Measurements from ENCODE around the gene PIP4P1.

DNA sequence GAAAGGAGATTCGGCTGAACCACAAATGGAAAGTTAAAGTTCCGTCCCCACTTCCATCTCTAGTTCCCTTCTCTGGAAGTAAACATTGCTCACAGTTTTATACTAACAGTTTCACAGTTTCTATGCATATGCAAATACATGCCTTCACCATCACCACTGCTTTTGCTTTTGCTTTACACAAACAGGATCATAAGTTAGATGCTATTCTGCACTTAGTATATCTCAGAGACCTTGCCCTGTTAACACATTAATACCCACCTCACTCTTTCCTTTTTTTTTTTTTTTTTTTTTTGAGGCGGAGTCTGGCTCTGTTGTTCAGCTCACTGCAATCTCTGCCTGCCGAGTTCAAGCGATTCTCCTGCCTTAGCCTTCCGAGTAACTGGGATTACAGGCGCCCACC is 48.8 kb downstream of the PIP4P1 start:
- TF ChIP-seq CTCF (IDR thresholded peaks at IDR 0.05; ENCODE audit: low read length) (no peak), EZH2phosphoT487 (IDR thresholded peaks at IDR 0.05; ENCODE audit: low read length) (no peak)

Measured in MM.1S (cell line).